Right lung (tissue), 5 donors: ENCODE results near the gene SDF4. TPM values are rescaled to one million over a fixed set of nuclear protein-coding genes. Genes with fewer than 3 reads are reported as not detected.

Experiments
- DNase-seq, 2 donors: peaks; one replicate each; pipeline ENCODE4 v3.0.0-alpha.2; 2013
- polyA plus RNA-seq, 5 donors: library from polyadenylated mRNA; unstranded; fragments of 120-200 nt; gene quantifications; one replicate each; pipeline versions ENCODE4 v1.2.1 to v1.2.3, GENCODE V29; 2013; ENCODE audit warnings: inconsistent platforms in 1 of 5, low replicate concordance in 1 of 5; ENCODE audit not compliant: insufficient read length in 5 of 5, insufficient read depth in 1 of 5

Gene SDF4
- polyA plus RNA-seq, 5 donors = 75.3 to 125 (median 89.3) TPM

DNA sequence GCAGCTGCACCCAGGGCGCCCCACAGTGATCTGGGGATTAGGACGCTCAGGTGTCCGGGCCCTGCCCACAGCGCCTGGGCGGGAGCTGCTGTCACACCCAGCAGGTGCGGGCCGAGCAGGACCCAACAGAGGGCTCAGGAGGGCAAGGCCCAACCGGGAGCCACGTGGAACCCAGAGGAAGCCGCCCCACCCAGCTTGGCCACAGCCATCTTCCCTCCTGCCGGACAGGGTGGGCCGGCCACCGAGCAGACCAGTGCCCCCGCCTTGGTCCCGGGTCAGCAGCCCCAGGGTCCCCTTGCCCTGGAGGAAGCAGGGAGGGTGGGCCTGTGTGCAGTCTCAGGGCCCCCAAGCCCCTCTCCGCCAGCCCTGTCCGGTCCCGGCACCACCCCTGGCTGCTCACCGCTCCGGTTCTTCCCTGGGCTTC, 64.4 kb downstream of the SDF4 start:
- DNase-seq = no peak

Other genes with a start within 250 kb of the SDF4 start
- under 1 TPM; 0.14 to 0.55 (median 0.19) TPM for gene PERM1, start 249.9 kb downstream of the SDF4 start, polyA plus RNA-seq
- 10 to 100 TPM in 2 of 5 donors, 1 to 10 TPM in 3; 4.9 to 17.7 (median 5.7) TPM for gene HES4, start 231.9 kb downstream of the SDF4 start, polyA plus RNA-seq
- 10 to 100 TPM in 3 of 5 donors, 1 to 10 TPM in 2; 7.8 to 20.2 (median 11.1) TPM for gene ISG15, start 218.5 kb downstream of the SDF4 start, polyA plus RNA-seq
- 100 to 1,000 TPM in 4 of 5 donors, 10 to 100 TPM in 1; 95.1 to 196 (median 121) TPM for gene AGRN, start 211.9 kb downstream of the SDF4 start, polyA plus RNA-seq
- under 1 TPM; 0.06 to 0.22 (median 0.13) TPM for gene RNF223, start 157.7 kb downstream of the SDF4 start, polyA plus RNA-seq
- 10 to 100 TPM in 2 of 5 donors, 1 to 10 TPM in 3; 6.8 to 17.5 (median 10.0) TPM for gene C1orf159, start 115.9 kb downstream of the SDF4 start, polyA plus RNA-seq
- 1 to 10 TPM in 4 of 5 donors, under 1 TPM in 1; 0.47 to 2.9 (median 1.7) TPM for gene TTLL10, start 58.1 kb downstream of the SDF4 start, polyA plus RNA-seq
- 1 to 10 TPM in 1 of 5 donors, under 1 TPM in 4; 0.28 to 1.4 (median 0.93) TPM for gene TNFRSF18, start 25.4 kb downstream of the SDF4 start, polyA plus RNA-seq
- gene TNFRSF4, start 17.8 kb downstream of the SDF4 start, polyA plus RNA-seq = 1 to 10 TPM; 2.0 to 5.8 (median 4.1) TPM
- gene B3GALT6, start 236 bp upstream of the SDF4 start, polyA plus RNA-seq = 10 to 100 TPM; 13.1 to 25.0 (median 14.8) TPM
- gene C1QTNF12, start 14.7 kb upstream of the SDF4 start, polyA plus RNA-seq = 1 to 10 TPM in 1 of 5 donors, under 1 TPM in 4; 0.41 to 1.7 (median 0.58) TPM
- 10 to 100 TPM; 40.4 to 69.2 (median 49.8) TPM for gene UBE2J2, start 41.9 kb upstream of the SDF4 start, polyA plus RNA-seq
- 10 to 100 TPM in 1 of 5 donors, 1 to 10 TPM in 4; 3.7 to 11.2 (median 8.6) TPM for gene SCNN1D, start 48.4 kb upstream of the SDF4 start, polyA plus RNA-seq
- gene ACAP3, start 75.9 kb upstream of the SDF4 start, polyA plus RNA-seq = 10 to 100 TPM; 26.3 to 61.2 (median 38.8) TPM
- 10 to 100 TPM in 1 of 5 donors, 1 to 10 TPM in 4; 4.6 to 12.3 (median 6.4) TPM for gene PUSL1, start 76.6 kb upstream of the SDF4 start, polyA plus RNA-seq
- 100 to 1,000 TPM; 102 to 144 (median 126) TPM for gene INTS11, start 92.7 kb upstream of the SDF4 start, polyA plus RNA-seq
- 10 to 100 TPM in 4 of 5 donors, 1 to 10 TPM in 1; 9.4 to 22.0 (median 12.4) TPM for gene CPTP, start 92.8 kb upstream of the SDF4 start, polyA plus RNA-seq
- under 1 TPM; 0.24 to 0.88 (median 0.49) TPM for gene TAS1R3, start 99.3 kb upstream of the SDF4 start, polyA plus RNA-seq
- 10 to 100 TPM; 19.5 to 51.3 (median 29.9) TPM for gene DVL1, start 117.4 kb upstream of the SDF4 start, polyA plus RNA-seq
- 100 to 1,000 TPM; 108 to 164 (median 155) TPM for gene MXRA8, start 126.6 kb upstream of the SDF4 start, polyA plus RNA-seq
- 10 to 100 TPM; 36.5 to 88.5 (median 46.3) TPM for gene AURKAIP1, start 143.2 kb upstream of the SDF4 start, polyA plus RNA-seq
- gene CCNL2, start 167.3 kb upstream of the SDF4 start, polyA plus RNA-seq = 100 to 1,000 TPM; 256 to 387 (median 327) TPM
- 100 to 1,000 TPM in 3 of 5 donors, 10 to 100 TPM in 2; 88.3 to 150 (median 104) TPM for gene MRPL20, start 175.3 kb upstream of the SDF4 start, polyA plus RNA-seq
- 10 to 100 TPM; 22.2 to 46.8 (median 35.6) TPM for gene ANKRD65, start 189.3 kb upstream of the SDF4 start, polyA plus RNA-seq
- 100 to 1,000 TPM in 1 of 5 donors, 10 to 100 TPM in 4; 39.8 to 147 (median 63.9) TPM for gene VWA1, start 203.7 kb upstream of the SDF4 start, polyA plus RNA-seq
- gene ATAD3C, start 217.7 kb upstream of the SDF4 start, polyA plus RNA-seq = 1 to 10 TPM; 2.1 to 4.0 (median 3.3) TPM
- gene ATAD3B, start 239.8 kb upstream of the SDF4 start, polyA plus RNA-seq = 10 to 100 TPM; 13.1 to 23.5 (median 14.8) TPM